Measurements from ENCODE around the gene HSPA4. TPM values are rescaled to one million over a fixed set of nuclear protein-coding genes. Genes with fewer than 3 reads are reported as not detected.
A peak's percentile ranks its signal among the peaks of the same experiment; 100 is the strongest.

HSPA4 gene
- total RNA-seq, 2 donors from 2014 or later, result 21.8 to 26.2 TPM

GRCh38 chr5:133142782-133143181 is 91.0 kb downstream of the HSPA4 start:
- Histone ChIP-seq H3K4me3 (no peak overlapping the region), H3K4me1 (no peaks in the 10 kb centered on the region), H3K9me3 (no peaks in the 10 kb centered on the region), H3K27me3 (no peaks in the 10 kb centered on the region), H3K36me3 (replicated peaks in 1 of 2; ENCODE audit: insufficient read depth in 1 of 2, low read depth in 2 of 2) (no peaks in the 10 kb centered on the region), H3K27ac (no peak overlapping the region)
- 85 to 92% methylated on average over 6 of the region's 6 CpGs for WGBS, 2 donors
- DNase-seq (no peak), ATAC-seq (no peak)
- intact Hi-C loops (cut with DNase I), result no loop called here
- TF ChIP-seq POLR2A (IDR thresholded peaks at IDR 0.05) (no peak), CTCF (IDR thresholded peaks at IDR 0.05) (no peak)

GRCh38 chr5:133144245-133144981 is 92.6 kb downstream of the HSPA4 start:
- Histone ChIP-seq H3K36me3 (replicated peaks in 1 of 2; ENCODE audit: insufficient read depth in 1 of 2, low read depth in 2 of 2) (no peaks in the 10 kb centered on the region), H3K27me3 (no peaks in the 10 kb centered on the region), H3K4me1 (peaks cover 4% of the 10 kb centered on the region), H3K27ac (no peak overlapping the region), H3K9me3 (no peaks in the 10 kb centered on the region), H3K4me3 (no peak overlapping the region)
- TF ChIP-seq POLR2A (IDR thresholded peaks at IDR 0.05) (no peak), CTCF (IDR thresholded peaks at IDR 0.05) (no peak)
- 64 to 66% methylated on average over 4 of the region's 4 CpGs for WGBS, 2 donors
- DNase-seq (no peak), ATAC-seq (no peak)
- intact Hi-C loops (cut with DNase I), result no loop called here

- Histone ChIP-seq H3K9me3 (no peaks in the 10 kb centered on the region), H3K27me3 (no peaks in the 10 kb centered on the region), H3K36me3 (replicated peaks in 1 of 2; ENCODE audit: insufficient read depth in 1 of 2, low read depth in 2 of 2) (no peaks in the 10 kb centered on the region), H3K27ac (no peak overlapping the region), H3K4me3 (no peak overlapping the region), H3K4me1 (peaks cover 12% of the 10 kb centered on the region)
- TF ChIP-seq POLR2A (IDR thresholded peaks at IDR 0.05), result no peak
- no peak for TF ChIP-seq CTCF (IDR thresholded peaks at IDR 0.05)
- WGBS, 2 donors, result 80 to 83% methylated on average over 11 of the region's 11 CpGs
- DNase-seq (no peak), ATAC-seq (no peak)
- intact Hi-C loops (cut with DNase I), result no loop called here
Observed at GRCh38 chr5:133145436-133146170, 93.8 kb downstream of the HSPA4 start.

DNA sequence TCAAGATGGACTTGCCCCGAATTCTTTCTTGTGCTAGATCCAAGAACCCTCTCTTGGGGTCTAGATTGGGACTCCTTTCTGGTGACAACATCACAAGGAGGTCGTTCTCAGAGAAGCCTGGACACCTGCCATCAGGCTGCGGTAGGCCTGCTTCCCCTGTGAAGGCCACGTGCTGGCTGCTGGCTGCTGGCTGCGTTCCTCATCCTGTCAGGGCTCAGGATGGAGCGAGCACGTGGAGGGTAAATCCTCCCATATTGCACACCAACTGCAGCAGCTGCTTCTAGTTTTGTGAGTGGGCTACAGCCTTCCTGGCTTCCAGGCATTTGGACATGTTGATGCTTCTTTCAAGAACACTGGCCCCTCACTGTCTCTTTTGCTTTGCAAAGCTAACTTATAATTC is 95.6 kb downstream of the HSPA4 start:
- ATAC-seq, result no peak
- DNase-seq, result peak in 3 of 4 donors; percentile 30 to 40 (median 32)
- H3K4me3 ChIP-seq, result no peak overlapping the region
- H3K27me3 ChIP-seq, result no peaks in the 10 kb centered on the region
- intact Hi-C loops (cut with DNase I), result no loop called here
- H3K36me3 ChIP-seq (replicated peaks in 1 of 2; ENCODE audit: insufficient read depth in 1 of 2, low read depth in 2 of 2), result no peaks in the 10 kb centered on the region
- TF ChIP-seq CTCF (IDR thresholded peaks at IDR 0.05), result no peak
- TF ChIP-seq POLR2A (IDR thresholded peaks at IDR 0.05), result no peak
- no peak overlapping the region for H3K27ac ChIP-seq
- H3K4me1 ChIP-seq, result peaks cover 12% of the 10 kb centered on the region
- WGBS, 2 donors, result 31 to 52% methylated on average over 5 to 7 of the region's 7 CpGs
- H3K9me3 ChIP-seq, result no peaks in the 10 kb centered on the region
